MM.1S (cell line): ENCODE measurements around the gene GJB2.

Experiments
- DNase-seq: peaks from one replicate; pipeline ENCODE4 v3.0.0-alpha.2; 2015
- H2AFZ ChIP-seq: fragments of 300-600 bp; sonication (generic); 2 replicates; pipeline ENCODE4 v1.6.0; 2016; ENCODE audit warnings: antibody characterized with exemption, low read length
- H3F3A ChIP-seq: fragments of 300-600 bp; sonication (generic); 2 replicates; pipeline ENCODE4 v1.6.1; 2016; ENCODE audit warnings: mild to moderate bottlenecking, antibody characterized with exemption, low read length, moderate library complexity, mixed read lengths; ENCODE audit not compliant: insufficient read depth
- H3K27ac ChIP-seq: fragments of 300-600 bp; sonication (generic); 2 replicates; pipeline ENCODE4 v1.5.1; 2016; ENCODE audit warnings: mild to moderate bottlenecking, low read length
- H3K27me3 ChIP-seq: fragments of 300-600 bp; sonication (generic); replicated peaks from 2 replicates; pipeline ENCODE4 v1.6.0; 2016; ENCODE audit warnings: low read length; ENCODE audit not compliant: insufficient read depth
- H3K36me3 ChIP-seq: fragments of 300-600 bp; sonication (generic); replicated peaks from 2 replicates; pipeline ENCODE4 v1.6.1; 2016; ENCODE audit warnings: mild to moderate bottlenecking, low read length, mixed read lengths; ENCODE audit not compliant: insufficient read depth
- H3K4me1 ChIP-seq: fragments of 300-600 bp; sonication (generic); 2 replicates; pipeline ENCODE4 v1.6.1; 2016; ENCODE audit warnings: low read length, mixed read lengths
- H3K4me2 ChIP-seq: fragments of 300-600 bp; sonication (generic); 2 replicates; pipeline ENCODE4 v1.6.0; 2016; ENCODE audit warnings: low read depth, low read length
- H3K4me3 ChIP-seq: fragments of 300-600 bp; sonication (generic); 2 replicates; pipeline ENCODE4 v1.5.1; 2016; ENCODE audit warnings: low read length, mixed read lengths
- H3K79me2 ChIP-seq: fragments of 300-600 bp; sonication (generic); 2 replicates; pipeline ENCODE4 v1.6.1; 2016; ENCODE audit warnings: mixed run types, low read length, mixed read lengths
- H3K9ac ChIP-seq: fragments of 300-600 bp; sonication (generic); 2 replicates; pipeline ENCODE4 v1.6.1; 2016; ENCODE audit warnings: low read length, mixed read lengths
- H3K9me2 ChIP-seq: fragments of 300-600 bp; sonication (generic); replicated peaks from 2 replicates; pipeline ENCODE4 v1.6.1; 2016; ENCODE audit warnings: mild to moderate bottlenecking, low read length, mixed read lengths; ENCODE audit not compliant: insufficient read depth
- H3K9me3 ChIP-seq: fragments of 300-600 bp; sonication (generic); replicated peaks from 2 replicates; pipeline ENCODE4 v1.6.1; 2016; ENCODE audit warnings: mild to moderate bottlenecking, low read length, mixed read lengths; ENCODE audit not compliant: insufficient read depth
- H4K20me1 ChIP-seq: fragments of 300-600 bp; sonication (generic); 2 replicates; pipeline ENCODE4 v1.6.1; 2016; ENCODE audit warnings: mild to moderate bottlenecking, low read length, moderate library complexity, mixed read lengths; ENCODE audit not compliant: insufficient read depth
- CTCF ChIP-seq: fragments of 300-600 bp; sonication (generic); IDR thresholded peaks from 2 replicates; pipeline ENCODE4 v1.5.1; 2016; ENCODE audit warnings: antibody characterized with exemption, low read length, mixed read lengths
- EZH2 ChIP-seq: fragments of 300-600 bp; sonication (generic); optimal IDR thresholded peaks from 2 replicates; pipeline ENCODE3; 2017; ENCODE audit warnings: low read depth, mild to moderate bottlenecking, antibody characterized with exemption, low read length, mixed read lengths
- EZH2phosphoT487 ChIP-seq: fragments of 300-600 bp; sonication (generic); IDR thresholded peaks from 2 replicates; pipeline ENCODE4 v1.6.1; 2018; ENCODE audit warnings: antibody characterized with exemption, low read length

GJB2 gene

GRCh38 chr13:20168396-20168795 lies 24.3 kb downstream of the GJB2 start:
- Histone ChIP-seq H2AFZ (no peak overlapping the region), H3K9me3 (no peaks in the 10 kb centered on the region), H3K9ac (no peak overlapping the region), H3K79me2 (no peaks in the 10 kb centered on the region), H3K4me3 (no peak overlapping the region), H3K27me3 (no peaks in the 10 kb centered on the region), H3K9me2 (no peaks in the 10 kb centered on the region), H4K20me1 (no peaks in the 10 kb centered on the region), H3K4me1 (peaks cover 15% of the 10 kb centered on the region), H3K27ac (no peak overlapping the region), H3K4me2 (no peak overlapping the region), H3F3A (peaks cover 7% of the 10 kb centered on the region), H3K36me3 (no peaks in the 10 kb centered on the region)
- DNase-seq = no peak
- TF ChIP-seq EZH2 (no peak), EZH2phosphoT487 (no peak), CTCF (no peak)

DNA sequence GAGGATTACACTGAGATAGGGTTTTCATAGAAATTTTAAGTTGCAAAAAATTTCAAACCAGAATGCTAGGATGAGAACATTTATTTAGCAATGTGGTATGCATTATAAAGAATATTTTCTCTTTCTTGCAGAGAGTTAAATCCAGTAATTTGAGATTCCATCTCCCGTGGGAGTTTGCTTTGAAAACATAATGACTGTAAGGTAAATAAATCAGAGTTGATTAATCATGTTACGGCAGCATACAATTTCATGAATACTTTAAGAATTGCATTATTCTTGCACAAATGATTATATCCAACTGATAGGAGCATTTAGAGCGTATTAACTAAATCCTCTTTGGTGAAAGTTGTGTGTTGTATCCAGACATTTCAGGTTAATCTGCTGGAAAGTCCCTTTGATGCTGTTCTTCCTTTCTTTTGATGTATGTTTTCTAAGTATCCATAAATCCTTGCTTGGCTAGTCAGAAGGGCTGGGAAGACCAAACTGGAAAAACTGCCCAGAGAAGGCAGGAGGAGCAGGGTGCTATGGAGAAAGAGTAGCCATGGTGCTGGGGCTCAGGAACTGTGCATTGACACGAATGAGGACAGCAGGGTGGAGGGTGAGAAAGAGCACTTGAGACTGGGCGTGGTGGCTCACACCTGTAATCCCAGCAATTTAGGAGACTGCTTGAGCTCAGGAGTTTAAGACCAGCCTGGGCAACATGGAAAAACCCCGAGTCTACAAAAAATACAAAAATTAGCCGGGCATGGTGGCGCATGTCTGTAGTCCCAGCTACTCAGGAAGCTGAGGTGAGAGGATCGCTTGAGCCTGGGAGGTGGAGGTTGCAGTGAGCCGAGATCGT lies 27.1 kb downstream of the GJB2 start:
- Histone ChIP-seq H2AFZ (no peak overlapping the region), H3K4me2 (no peak overlapping the region), H3K27ac (no peak overlapping the region), H3K9me2 (no peaks in the 10 kb centered on the region), H3K36me3 (no peaks in the 10 kb centered on the region), H3F3A (no peaks in the 10 kb centered on the region), H3K9me3 (no peaks in the 10 kb centered on the region), H3K79me2 (no peaks in the 10 kb centered on the region), H3K9ac (no peak overlapping the region), H3K27me3 (no peaks in the 10 kb centered on the region; the same call in 1 of the 2 replicates), H3K4me3 (no peak overlapping the region), H4K20me1 (no peaks in the 10 kb centered on the region), H3K4me1 (peaks cover 6% of the 10 kb centered on the region)
- TF ChIP-seq EZH2 = no peak
- DNase-seq = no peak

- Histone ChIP-seq H3K27me3 (peaks cover 13% of the 10 kb centered on the region), H3K9ac (no peak overlapping the region), H3F3A (no peaks in the 10 kb centered on the region), H3K9me2 (no peaks in the 10 kb centered on the region), H2AFZ (no peak overlapping the region), H3K27ac (no peak overlapping the region), H3K9me3 (no peaks in the 10 kb centered on the region), H3K4me2 (no peak overlapping the region), H3K4me1 (no peaks in the 10 kb centered on the region), H3K36me3 (no peaks in the 10 kb centered on the region), H3K79me2 (no peaks in the 10 kb centered on the region), H4K20me1 (no peaks in the 10 kb centered on the region), H3K4me3 (no peak overlapping the region)
- TF ChIP-seq CTCF = no peak
- TF ChIP-seq EZH2phosphoT487 = no peak
- TF ChIP-seq EZH2 = no peak
- no peak for DNase-seq
These were observed 30.8 kb downstream of the GJB2 start for GRCh38 chr13:20161951-20162300.
